WI38 (cell line): Measurements from ENCODE around the gene ARFIP2.

ENCODE experiments used
- H3K4me3 ChIP-seq: 2 replicates; pipeline ENCODE4 v1.5.1; 2011; ENCODE audit warnings: low read depth, mild to moderate bottlenecking, control low read depth, low read length
- CTCF ChIP-seq: IDR thresholded peaks from 2 replicates; pipeline ENCODE4 v1.5.1; 2012; ENCODE audit warnings: low read depth, mild to moderate bottlenecking, control low read depth, low read length

The ARFIP2 gene

DNA sequence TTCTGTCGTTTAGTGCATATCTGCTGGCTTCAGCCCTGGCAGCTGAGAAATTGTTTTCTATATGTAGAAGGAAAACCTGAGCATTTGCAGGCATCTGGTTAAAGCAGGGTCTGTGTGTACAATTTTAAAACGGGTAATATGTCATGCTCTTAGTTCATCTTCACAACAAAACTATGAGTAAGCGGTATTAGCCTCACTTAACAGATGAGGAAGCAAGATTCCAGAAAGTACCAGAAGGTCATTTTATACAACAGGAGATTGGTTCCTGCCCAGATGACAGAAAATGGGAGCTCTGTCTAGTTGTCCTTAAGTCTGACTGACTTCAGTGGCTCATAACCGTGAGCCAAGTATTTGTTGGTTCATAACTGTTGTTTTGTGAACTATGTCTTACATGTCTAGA is 1.3 kb upstream of the ARFIP2 start:
- no peak for TF ChIP-seq CTCF
- H3K4me3 ChIP-seq: peak overlapping the region; percentile 80

DNA sequence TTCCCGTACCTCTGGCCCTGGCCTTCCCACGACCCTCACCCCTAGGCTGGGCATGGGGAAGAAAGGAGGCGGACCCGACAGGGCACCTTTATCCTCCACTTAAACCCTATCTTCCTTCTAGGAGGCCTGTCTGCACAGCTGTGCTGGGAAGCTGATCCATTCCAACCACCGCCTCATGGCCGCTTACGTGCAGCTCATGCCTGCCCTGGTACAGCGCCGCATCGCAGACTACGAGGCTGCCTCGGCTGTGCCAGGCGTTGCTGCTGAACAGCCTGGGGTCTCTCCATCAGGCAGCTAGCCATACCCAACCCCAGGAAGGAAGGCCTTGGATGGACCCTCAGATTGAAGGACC is 769 bp upstream of the ARFIP2 start:
- peak overlapping the region; percentile 80 for H3K4me3 ChIP-seq
- no peak for TF ChIP-seq CTCF

- TF ChIP-seq CTCF: no peak
- H3K4me3 ChIP-seq: peak overlapping the region; percentile 80
Observed at GRCh38 chr11:6480299-6480914, 724 bp downstream of the ARFIP2 start.

- H3K4me3 ChIP-seq: no peak overlapping the region
- no peak for TF ChIP-seq CTCF
Observed at GRCh38 chr11:6476571-6476970, 4.6 kb downstream of the ARFIP2 start.

DNA sequence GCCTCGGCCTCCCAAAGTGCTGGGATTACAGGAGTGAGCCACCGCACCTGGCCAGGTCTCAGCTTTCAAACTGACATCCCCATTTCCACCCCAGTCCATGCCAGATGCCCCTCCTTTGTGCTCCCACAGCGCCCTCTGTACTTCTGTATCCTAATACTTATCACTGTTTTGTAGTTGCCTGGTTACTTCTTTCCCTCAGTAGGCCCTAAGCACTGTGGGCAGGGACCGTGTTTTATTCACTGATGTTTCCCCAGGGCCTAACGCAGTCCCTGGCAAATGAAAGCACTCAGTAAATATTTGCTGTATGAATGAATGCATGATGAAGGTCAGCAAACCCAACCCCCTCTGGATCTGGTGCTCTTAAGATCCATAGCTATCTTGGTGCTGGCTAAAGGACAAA is 5.2 kb downstream of the ARFIP2 start:
- H3K4me3 ChIP-seq: no peak overlapping the region
- TF ChIP-seq CTCF: no peak

- H3K4me3 ChIP-seq: no peak overlapping the region; the same call in 1 of the 2 replicates
- TF ChIP-seq CTCF: no peak
Observed at GRCh38 chr11:6474806-6475500, 6.2 kb downstream of the ARFIP2 start.

DNA sequence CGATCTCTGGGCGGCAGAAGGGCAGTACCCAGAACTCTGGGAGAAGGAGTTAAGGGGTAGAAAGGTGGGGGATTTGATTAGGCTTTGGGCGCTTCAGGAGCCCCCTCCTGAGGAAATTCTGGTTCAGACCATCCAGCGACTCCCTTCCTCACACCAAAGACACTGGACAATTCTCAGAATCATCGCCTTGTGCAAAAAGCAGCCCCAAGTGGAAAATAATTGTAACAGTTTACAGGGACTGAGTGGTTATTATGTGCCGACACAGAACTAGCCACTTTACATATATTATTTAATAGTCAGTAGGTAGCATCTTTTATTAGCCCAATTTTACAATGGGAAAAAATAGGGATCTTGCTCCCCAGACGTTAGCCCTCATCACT is 6.7 kb downstream of the ARFIP2 start:
- TF ChIP-seq CTCF: no peak; the same call in 1 of the 2 replicates
- peak overlapping the region; percentile 57 for H3K4me3 ChIP-seq
